Measurements from ENCODE around the gene UCK2. TPM values are rescaled to one million over a fixed set of nuclear protein-coding genes. Genes with fewer than 3 reads are reported as not detected.

The UCK2 gene
- total and polyA plus RNA-seq, 9 of the 15 experiments (the other 6 are each of a cell fraction or from before 2014, with no cell fraction given) = 71.6 to 145 (median 95.8) TPM

DNA sequence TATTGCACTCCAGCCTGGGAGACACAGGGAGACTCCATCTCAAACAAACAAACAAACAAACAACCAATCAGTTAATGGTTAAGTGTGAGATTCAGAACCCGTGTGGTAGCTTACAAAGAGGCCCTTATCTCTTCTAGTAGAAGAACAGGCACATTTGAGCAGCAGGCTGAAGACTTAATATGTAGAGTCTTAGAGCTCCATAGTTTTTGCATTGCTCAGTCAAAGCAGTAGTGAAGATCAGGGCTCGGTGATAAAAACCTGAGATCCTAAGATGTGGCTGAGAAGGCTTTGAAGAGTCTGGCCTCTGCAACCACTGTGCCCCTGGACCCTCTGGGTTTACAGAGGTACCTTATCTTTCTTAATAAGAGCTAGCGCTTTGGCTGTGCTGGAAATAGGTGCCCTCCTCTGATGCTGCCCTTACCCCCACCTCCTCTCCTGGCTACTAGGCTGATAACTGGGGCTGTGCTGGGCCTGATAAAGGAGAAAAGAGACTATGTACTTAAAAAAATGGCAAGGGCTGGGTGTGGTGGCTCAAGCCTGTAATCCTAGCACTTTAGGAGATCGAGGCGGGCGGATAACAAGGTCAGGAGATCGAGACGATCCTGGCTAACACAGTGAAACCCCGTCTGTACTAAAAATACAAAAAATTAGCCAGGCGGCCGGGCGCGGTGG, 10.5 kb upstream of the UCK2 start (continued):
- TF ChIP-seq POLR3A (IDR thresholded peaks at IDR 0.05; ENCODE audit: borderline replicate concordance, extremely low read depth, insufficient read depth, insufficient read length) (no peak), CREB1 (IDR thresholded peaks at IDR 0.05) (peak; percentile 21; the same call in 1 of the 2 replicates), CREB1 (CRISPR knock-in tag; IDR thresholded peaks at IDR 0.05) (no peak), FIP1L1 (IDR thresholded peaks at IDR 0.05; ENCODE audit: low read depth, low read length, poor library complexity, severe bottlenecking) (no peak), ZNF766 (CRISPR knock-in tag; conservative IDR thresholded peaks at IDR 0.05) (0 out of 2 replicates have a peak, but pooled peaks have one; percentile 15), ZNF717 (CRISPR knock-in tag; IDR thresholded peaks at IDR 0.05) (no peak), HDAC3 (IDR thresholded peaks at IDR 0.05; ENCODE audit: borderline replicate concordance, partially characterized antibody) (peak; percentile 59), LCOR (CRISPR knock-in tag; IDR thresholded peaks at IDR 0.05) (no peak), DPF2 (IDR thresholded peaks at IDR 0.05) (peak; percentile 95), TCF3 (CRISPR knock-in tag; IDR thresholded peaks at IDR 0.05) (peak; percentile 88), MEIS2 (IDR thresholded peaks at IDR 0.05; ENCODE audit: partially characterized antibody) (no peak), MAZ (CRISPR knock-in tag; conservative IDR thresholded peaks at IDR 0.05 in 1 of 2, IDR thresholded peaks at IDR 0.05 in 1 of 2) (peak; percentile 33 to 39; a peak in 1 of 4 replicates), JUND (IDR thresholded peaks at IDR 0.05; ENCODE audit: borderline replicate concordance, low read depth, low read length) (peak; percentile 55; the same call in 1 of the 2 replicates), JUND (tag; IDR thresholded peaks at IDR 0.05; ENCODE audit: borderline replicate concordance, low read depth, low read length) (no peak; the same call in 2 of the 3 replicates), ZNF668 (CRISPR knock-in tag; IDR thresholded peaks at IDR 0.05) (no peak), KHSRP (IDR thresholded peaks at IDR 0.05) (no peak), ARID2 (IDR thresholded peaks at IDR 0.05) (no peak), NFATC3 (IDR thresholded peaks at IDR 0.05) (no peak)
- TF ChIP-seq, protein P1, sequence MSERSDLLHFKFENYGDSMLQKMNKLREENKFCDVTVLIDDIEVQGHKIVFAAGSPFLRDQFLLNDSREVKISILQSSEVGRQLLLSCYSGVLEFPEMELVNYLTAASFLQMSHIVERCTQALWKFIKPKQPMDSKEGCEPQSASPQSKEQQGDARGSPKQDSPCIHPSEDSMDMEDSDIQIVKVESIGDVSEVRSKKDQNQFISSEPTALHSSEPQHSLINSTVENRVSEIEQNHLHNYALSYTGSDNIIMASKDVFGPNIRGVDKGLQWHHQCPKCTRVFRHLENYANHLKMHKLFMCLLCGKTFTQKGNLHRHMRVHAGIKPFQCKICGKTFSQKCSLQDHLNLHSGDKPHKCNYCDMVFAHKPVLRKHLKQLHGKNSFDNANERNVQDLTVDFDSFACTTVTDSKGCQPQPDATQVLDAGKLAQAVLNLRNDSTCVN (CRISPR knock-in tag; IDR thresholded peaks at IDR 0.05) = no peak
- TF ChIP-seq, protein P2, sequence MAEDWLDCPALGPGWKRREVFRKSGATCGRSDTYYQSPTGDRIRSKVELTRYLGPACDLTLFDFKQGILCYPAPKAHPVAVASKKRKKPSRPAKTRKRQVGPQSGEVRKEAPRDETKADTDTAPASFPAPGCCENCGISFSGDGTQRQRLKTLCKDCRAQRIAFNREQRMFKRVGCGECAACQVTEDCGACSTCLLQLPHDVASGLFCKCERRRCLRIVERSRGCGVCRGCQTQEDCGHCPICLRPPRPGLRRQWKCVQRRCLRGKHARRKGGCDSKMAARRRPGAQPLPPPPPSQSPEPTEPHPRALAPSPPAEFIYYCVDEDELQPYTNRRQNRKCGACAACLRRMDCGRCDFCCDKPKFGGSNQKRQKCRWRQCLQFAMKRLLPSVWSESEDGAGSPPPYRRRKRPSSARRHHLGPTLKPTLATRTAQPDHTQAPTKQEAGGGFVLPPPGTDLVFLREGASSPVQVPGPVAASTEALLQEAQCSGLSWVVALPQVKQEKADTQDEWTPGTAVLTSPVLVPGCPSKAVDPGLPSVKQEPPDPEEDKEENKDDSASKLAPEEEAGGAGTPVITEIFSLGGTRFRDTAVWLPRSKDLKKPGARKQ (CRISPR knock-in tag; IDR thresholded peaks at IDR 0.05) = no peak
- TF ChIP-seq, protein P3, sequence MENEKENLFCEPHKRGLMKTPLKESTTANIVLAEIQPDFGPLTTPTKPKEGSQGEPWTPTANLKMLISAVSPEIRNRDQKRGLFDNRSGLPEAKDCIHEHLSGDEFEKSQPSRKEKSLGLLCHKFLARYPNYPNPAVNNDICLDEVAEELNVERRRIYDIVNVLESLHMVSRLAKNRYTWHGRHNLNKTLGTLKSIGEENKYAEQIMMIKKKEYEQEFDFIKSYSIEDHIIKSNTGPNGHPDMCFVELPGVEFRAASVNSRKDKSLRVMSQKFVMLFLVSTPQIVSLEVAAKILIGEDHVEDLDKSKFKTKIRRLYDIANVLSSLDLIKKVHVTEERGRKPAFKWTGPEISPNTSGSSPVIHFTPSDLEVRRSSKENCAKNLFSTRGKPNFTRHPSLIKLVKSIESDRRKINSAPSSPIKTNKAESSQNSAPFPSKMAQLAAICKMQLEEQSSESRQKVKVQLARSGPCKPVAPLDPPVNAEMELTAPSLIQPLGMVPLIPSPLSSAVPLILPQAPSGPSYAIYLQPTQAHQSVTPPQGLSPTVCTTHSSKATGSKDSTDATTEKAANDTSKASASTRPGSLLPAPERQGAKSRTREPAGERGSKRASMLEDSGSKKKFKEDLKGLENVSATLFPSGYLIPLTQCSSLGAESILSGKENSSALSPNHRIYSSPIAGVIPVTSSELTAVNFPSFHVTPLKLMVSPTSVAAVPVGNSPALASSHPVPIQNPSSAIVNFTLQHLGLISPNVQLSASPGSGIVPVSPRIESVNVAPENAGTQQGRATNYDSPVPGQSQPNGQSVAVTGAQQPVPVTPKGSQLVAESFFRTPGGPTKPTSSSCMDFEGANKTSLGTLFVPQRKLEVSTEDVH (IDR thresholded peaks at IDR 0.05; ENCODE audit: low read depth, partially characterized antibody) = no peak
- TF ChIP-seq, protein P4, sequence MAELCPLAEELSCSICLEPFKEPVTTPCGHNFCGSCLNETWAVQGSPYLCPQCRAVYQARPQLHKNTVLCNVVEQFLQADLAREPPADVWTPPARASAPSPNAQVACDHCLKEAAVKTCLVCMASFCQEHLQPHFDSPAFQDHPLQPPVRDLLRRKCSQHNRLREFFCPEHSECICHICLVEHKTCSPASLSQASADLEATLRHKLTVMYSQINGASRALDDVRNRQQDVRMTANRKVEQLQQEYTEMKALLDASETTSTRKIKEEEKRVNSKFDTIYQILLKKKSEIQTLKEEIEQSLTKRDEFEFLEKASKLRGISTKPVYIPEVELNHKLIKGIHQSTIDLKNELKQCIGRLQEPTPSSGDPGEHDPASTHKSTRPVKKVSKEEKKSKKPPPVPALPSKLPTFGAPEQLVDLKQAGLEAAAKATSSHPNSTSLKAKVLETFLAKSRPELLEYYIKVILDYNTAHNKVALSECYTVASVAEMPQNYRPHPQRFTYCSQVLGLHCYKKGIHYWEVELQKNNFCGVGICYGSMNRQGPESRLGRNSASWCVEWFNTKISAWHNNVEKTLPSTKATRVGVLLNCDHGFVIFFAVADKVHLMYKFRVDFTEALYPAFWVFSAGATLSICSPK (IDR thresholded peaks at IDR 0.05; ENCODE audit: borderline replicate concordance) = no peak

Data from K562 (cell line).